HG03457 (cell line): ENCODE results near the gene UROS.

Experiments
- ATAC-seq: cut with Tn5 transposase; IDR thresholded peaks from one replicate; pipeline ENCODE4 v1.9.1; 2021; ENCODE audit warnings: moderate number of reproducible peaks; ENCODE audit not compliant: unreplicated experiment

Gene UROS

DNA sequence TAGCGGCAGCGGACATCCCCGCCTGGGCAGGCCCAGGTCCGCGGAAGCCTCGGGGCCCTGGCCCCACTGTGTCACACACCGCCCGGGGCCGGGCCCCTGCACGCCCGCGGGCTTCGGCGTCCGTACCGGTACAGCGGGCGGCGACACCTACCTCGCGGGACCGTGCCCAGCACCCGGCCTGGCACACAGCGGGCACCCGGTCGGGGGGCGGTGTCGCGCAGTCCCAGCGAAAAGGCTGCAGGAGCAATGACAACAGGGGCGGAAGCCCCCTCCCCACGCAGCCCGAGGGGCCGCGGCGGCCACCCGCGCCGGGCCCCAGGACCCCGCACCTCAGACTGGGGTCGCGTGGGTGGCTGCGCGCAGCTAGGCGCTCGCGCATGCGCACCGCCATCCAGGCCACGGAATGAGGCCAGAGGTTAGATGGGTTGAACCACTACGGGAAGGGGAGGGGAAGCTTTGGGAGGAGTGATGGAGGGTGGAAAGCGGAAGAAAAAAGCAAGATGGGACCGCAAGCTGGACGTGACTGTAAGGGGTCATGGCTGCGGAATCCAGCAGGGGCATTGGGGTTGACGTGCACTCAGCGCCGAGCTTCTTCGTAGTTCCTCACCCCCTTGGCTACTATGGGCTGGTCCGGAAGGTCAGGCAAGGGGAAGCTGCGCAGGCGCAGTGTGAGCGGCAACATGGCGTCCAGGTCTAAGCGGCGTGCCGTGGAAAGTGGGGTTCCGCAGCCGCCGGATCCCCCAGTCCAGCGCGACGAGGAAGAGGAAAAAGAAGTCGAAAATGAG lies at the start of gene UROS, which contains the start of gene BCCIP:
TSS of gene UROS (minus strand) at position 381 of the 785 bp plus-strand sequence. CDS start 6,759 bp downstream, outside the sequence.
TSS of gene BCCIP (plus strand) at position 669 of the 785 bp plus-strand sequence. CDS start at position 681, 12 bp downstream.
- ATAC-seq, result peak; percentile 74

GRCh38 chr10:125871338-125871737 lies 48.3 kb upstream of the UROS start:
- no peak for ATAC-seq

DNA sequence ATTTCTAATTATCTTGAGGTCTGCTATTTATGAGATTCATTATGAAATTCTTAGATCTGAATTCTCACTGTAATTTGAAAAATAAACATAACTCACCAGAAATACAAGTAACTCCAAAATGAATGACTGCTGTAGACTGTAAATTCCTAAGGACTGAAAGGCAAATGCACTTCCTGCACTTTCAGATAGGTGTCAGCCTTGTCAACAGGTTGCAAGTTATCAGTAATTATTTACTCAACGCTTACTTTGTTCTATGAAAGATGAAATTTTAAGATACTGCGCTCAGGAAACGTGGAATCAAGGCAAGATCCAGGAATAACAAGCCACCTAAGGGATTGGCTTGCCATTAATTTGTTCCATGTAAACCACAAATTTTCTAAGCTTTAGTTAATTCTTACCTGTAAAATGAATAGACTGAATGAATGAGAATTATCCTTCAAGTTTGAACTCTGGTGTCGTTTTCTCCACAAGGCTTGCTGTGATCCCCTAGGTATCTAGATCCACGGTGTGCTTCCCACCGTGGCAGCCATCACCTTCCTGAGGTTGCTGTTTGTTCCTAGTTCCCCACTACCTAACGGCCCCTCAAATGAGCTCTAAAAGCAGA lies 45.4 kb upstream of the UROS start:
- ATAC-seq, result no peak

- ATAC-seq, result no peak
Measured at GRCh38 chr10:125866421-125867029, 43.5 kb upstream of the UROS start.

DNA sequence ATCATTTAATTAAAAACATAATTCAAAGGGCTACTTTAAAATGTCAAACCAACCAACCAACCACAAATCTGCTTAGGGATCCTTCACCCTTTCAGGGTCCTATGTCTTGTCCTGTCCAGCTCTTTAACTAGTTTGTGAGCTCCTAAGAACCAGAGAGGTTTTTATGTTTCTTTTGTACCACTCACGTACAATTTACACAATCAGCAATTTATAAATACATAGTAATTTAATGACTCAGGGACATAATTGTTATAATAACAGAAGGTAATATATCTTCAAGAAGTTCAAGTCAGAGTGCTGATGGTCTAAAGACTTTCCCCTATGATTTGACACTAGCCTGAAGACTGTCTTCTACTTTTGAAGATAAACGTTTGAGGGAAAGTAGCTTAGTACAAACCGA lies 42.1 kb upstream of the UROS start:
- ATAC-seq, result no peak

GRCh38 chr10:125859128-125859817 lies 36.2 kb upstream of the UROS start:
- ATAC-seq, result no peak

- no peak for ATAC-seq
Measured at GRCh38 chr10:125857185-125857760, 34.2 kb upstream of the UROS start.

- no peak for ATAC-seq
Measured at GRCh38 chr10:125852487-125852886, 29.4 kb upstream of the UROS start.

GRCh38 chr10:125850766-125851731 lies 28.0 kb upstream of the UROS start:
- ATAC-seq, result no peak

DNA sequence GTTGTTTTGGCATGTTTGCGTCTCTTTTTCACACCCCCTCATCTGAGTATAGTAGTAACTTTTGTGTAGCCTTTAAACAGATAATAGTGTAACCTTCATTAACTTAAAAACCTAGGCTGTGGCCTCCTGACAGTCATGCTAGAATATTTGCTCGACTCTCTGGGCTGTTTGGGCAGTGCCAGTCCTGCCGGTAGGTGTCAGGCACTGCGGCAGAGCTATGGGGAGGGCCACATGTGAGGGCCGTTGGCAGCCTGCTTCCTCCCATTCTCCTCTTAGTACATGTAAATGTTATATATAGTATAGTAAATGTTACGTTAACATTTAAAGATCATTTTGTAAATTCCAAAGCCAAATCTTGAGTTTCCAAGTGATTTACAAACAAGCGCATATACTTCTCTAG lies 26.4 kb upstream of the UROS start:
- no peak for ATAC-seq

GRCh38 chr10:125848857-125849256 lies 25.8 kb upstream of the UROS start:
- no peak for ATAC-seq

- no peak for ATAC-seq
Measured at GRCh38 chr10:125848371-125848770, 25.3 kb upstream of the UROS start.

- ATAC-seq, result no peak
Measured at GRCh38 chr10:125846894-125847293, 23.8 kb upstream of the UROS start.

- no peak for ATAC-seq
Measured at GRCh38 chr10:125845617-125846016, 22.6 kb upstream of the UROS start.

DNA sequence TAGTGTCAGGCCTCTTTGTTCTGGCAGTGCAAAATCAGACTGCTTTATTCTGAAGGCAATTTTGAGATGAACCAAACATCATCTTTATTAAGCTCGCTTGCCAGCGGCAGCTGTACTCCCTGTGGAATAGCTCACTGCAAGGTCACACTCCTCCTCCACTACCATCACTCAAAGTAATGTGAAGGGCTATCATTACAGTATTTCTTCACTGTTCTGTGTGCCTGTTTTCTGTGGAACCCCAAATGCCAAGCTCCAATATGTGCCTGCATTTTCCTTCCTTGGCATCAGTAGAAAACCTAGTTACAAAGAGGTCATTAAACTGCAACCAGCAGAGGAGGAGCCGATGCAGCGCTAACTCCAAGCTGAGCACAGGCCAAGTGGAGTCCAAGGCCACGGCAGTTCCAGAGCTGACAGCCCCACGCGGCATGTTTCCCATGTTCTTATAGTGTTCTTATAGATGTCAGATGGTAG lies 21.7 kb upstream of the UROS start:
- ATAC-seq, result no peak

DNA sequence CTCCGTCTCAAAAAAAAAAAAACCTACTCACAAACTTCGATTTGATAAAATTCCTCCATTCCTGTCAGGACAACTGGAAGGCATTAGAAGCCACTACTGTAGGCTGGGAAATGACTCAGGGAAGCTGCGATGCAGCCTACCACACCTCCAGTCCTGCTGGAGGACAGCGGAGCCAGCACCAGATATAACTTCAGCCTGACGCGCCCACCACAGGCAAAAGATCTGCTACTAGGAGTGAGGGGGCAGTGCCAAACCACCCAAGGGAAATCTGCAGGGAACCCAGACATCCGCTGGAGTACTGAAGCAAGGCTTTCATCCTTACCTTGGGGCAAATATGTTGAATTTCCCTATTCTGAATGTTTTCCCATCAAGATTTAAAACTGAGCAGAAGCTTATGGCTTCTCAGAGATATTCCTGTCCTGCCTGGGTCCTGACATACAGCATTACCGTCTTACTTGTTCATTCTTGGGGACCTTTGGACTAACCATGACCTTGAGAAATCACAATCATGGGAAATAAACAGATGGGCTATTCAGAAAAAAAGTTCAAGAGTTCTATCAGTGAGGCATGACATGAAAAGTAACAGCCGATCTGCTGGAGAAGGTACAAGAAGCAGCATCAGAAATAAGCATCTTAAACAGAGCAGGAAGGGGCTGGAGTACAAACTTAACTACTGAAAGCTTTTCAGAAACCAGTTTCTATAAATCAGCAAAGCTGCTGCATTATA lies 20.7 kb upstream of the UROS start:
- ATAC-seq, result no peak

GRCh38 chr10:125840955-125841354 lies 17.9 kb upstream of the UROS start:
- no peak for ATAC-seq

GRCh38 chr10:125840406-125840805 lies 17.3 kb upstream of the UROS start:
- no peak for ATAC-seq
